ENCODE results near the gene PNPLA7. TPM values are rescaled to one million over a fixed set of nuclear protein-coding genes. Genes with fewer than 3 reads are reported as not detected.

Gene PNPLA7
- total RNA-seq, 1 donor from 2014 or later: 3.6 TPM

DNA sequence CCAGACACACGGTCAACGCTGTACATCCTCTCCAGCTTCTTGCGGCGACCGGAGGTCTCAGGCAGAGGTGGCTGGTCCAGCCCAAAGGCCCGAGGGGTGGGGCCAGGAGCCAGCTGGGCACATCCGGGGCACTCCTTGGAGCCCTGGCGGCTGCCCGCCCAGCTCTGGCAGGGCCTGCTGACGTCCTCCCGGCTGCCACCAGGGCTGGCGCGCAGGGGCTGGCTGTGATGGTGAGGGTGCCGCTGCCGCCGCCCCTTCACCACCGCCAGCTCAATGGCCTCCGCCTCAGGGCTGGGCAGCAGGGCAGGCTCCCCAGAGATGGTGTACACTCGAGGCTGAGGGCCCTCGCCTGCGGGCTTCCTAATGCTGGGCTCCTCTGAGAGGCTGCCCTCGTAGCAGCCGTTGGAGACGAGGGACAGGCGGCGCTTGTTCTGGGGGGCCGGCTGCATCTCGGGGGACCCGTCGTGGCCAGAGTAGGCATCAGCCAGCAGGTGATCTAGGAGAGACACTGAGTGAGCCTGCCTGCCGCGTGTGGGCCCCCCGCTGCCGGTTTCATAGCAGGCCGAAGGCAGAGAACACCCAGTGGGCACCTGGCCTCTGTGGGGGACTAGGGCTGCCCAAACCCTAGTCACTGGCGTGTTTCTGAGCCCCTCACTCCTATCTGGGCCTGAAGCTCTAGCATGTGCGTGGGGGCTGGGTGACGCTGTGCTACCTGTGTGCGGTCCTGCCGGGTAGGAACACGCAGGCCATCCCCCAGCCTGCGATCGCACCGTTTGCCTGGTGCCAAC is 92.6 kb downstream of the PNPLA7 start:
- Mint-ChIP-seq H3K36me3 (ENCODE audit: low read depth) (peaks cover 3% of the 10 kb centered on the region), H3K27ac (ENCODE audit: unreplicated experiment) (peak overlapping the region; percentile 91), H3K9me3 (ENCODE audit: low read depth) (no peaks in the 10 kb centered on the region), H3K4me3 (ENCODE audit: unreplicated experiment) (peak overlapping the region; percentile 57), H3K27me3 (ENCODE audit: low read depth) (no peaks in the 10 kb centered on the region), H3K4me1 (ENCODE audit: low read depth) (peaks cover 36% of the 10 kb centered on the region)
- TF ChIP-seq, protein P1, sequence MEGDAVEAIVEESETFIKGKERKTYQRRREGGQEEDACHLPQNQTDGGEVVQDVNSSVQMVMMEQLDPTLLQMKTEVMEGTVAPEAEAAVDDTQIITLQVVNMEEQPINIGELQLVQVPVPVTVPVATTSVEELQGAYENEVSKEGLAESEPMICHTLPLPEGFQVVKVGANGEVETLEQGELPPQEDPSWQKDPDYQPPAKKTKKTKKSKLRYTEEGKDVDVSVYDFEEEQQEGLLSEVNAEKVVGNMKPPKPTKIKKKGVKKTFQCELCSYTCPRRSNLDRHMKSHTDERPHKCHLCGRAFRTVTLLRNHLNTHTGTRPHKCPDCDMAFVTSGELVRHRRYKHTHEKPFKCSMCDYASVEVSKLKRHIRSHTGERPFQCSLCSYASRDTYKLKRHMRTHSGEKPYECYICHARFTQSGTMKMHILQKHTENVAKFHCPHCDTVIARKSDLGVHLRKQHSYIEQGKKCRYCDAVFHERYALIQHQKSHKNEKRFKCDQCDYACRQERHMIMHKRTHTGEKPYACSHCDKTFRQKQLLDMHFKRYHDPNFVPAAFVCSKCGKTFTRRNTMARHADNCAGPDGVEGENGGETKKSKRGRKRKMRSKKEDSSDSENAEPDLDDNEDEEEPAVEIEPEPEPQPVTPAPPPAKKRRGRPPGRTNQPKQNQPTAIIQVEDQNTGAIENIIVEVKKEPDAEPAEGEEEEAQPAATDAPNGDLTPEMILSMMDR (IDR thresholded peaks at IDR 0.05): no peak
- no peak for DNase-seq (ENCODE audit: low spot score)

DNA sequence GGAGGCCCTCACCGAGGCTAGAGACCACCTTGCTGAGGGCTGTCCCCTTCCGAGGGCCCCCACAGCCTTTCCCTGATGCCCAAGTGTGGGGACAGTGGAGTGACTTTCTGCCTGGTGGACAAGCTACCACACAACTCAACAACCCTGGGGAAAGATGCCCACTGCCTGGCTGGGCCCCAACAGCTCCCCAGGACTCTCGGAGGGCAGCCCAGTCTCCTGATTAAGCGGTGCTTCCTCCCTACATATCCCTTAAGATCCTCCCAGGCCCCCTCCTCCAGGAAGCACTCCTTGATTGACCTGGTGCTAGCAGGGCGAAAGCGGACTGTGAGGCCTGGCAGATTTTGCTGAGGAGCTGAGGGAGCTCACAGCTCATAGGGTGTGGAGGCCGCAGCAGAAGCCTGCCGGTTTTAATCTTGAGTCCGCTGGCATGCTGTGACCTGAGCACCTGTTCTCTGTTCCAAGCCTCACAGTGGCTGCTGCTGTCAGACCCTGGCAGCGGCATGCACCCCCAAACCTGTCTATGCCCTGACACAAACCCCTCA is 93.3 kb downstream of the PNPLA7 start:
- Mint-ChIP-seq H3K4me1 (ENCODE audit: low read depth) (peaks cover 36% of the 10 kb centered on the region), H3K27me3 (ENCODE audit: low read depth) (no peaks in the 10 kb centered on the region), H3K36me3 (ENCODE audit: low read depth) (peaks cover 3% of the 10 kb centered on the region), H3K4me3 (ENCODE audit: unreplicated experiment) (peak overlapping the region; percentile 57), H3K27ac (ENCODE audit: unreplicated experiment) (peak overlapping the region; percentile 91), H3K9me3 (ENCODE audit: low read depth) (no peaks in the 10 kb centered on the region)
- DNase-seq (ENCODE audit: low spot score): no peak
- TF ChIP-seq, protein P1 (IDR thresholded peaks at IDR 0.05): no peak

DNA sequence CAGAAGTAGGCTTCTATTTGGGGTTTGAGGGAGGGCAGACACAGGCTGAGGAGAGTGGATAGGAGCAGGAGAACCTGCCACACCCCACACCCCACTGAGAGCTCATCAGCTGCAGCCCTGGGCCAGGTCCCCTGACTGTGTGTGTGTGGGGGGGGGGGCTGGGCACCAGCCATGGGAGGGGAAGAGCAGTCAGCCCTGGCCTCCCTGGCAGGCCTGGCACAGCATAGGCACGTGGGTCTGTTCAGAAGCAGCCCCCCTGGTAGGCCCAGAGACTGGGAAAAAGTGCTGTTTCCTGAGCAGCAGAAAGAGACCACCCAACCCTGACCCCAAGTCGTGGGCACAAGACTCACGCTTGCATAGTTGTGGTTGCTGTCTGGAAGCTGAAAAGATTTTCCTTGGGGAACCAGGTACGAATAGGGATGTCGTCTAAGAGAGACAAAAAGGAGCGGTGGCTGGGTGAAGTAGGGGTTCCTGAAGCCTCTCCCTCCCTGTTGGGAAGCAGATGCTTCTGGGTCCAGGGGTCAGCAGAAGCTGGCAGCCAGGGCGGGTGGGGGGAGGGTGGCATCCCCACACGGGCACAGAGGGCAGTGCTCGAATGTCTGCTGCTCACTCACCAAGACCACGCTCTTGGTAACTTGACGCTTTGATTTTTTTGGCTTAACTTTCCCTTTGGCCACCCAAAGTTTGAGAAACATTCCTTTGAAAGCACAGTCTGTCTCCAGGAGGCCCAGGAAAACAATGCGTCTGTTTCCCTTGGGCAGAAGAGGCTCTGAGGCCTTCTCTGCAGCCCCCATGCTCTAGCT is 93.9 kb downstream of the PNPLA7 start:
- Mint-ChIP-seq H3K9me3 (ENCODE audit: low read depth) (no peaks in the 10 kb centered on the region), H3K27ac (ENCODE audit: unreplicated experiment) (peak overlapping the region; percentile 91), H3K4me1 (ENCODE audit: low read depth) (peaks cover 36% of the 10 kb centered on the region), H3K4me3 (ENCODE audit: unreplicated experiment) (peak overlapping the region; percentile 57), H3K36me3 (ENCODE audit: low read depth) (peaks cover 3% of the 10 kb centered on the region), H3K27me3 (ENCODE audit: low read depth) (no peaks in the 10 kb centered on the region)
- TF ChIP-seq, protein P1 (IDR thresholded peaks at IDR 0.05): no peak
- no peak for DNase-seq (ENCODE audit: low spot score)

DNA sequence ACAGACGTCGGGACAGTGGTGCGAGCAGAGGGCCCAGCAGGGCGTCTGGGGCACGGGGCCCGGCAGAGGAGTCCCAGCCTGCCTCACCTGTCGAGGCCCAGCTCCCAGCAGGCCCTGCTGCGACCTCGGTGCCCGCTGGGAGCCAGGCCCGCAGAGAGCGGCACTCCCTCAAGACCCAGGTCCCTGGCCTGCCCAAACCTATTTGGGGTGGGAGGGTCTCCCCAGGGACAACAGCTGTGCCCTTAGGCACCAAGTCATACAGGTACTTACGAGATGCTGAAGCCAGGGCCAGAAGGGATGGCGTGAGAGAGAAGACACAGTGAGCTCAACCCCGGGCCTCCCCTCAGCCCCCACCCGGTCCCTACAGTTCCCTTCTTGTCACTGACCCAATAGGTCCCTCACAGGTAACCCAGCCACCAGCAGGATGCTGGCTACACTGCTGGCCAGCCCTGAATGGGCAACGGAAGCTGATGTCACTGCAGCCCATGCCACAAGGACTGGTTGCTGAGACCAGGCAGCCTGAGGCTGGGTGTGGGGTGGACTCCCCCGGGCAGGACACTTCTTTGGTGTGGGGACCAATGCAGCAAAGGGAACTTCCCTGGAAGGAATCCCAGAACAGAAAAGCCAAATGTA is 94.7 kb downstream of the PNPLA7 start:
- H3K9me3 Mint-ChIP-seq (ENCODE audit: low read depth): no peaks in the 10 kb centered on the region
- H3K36me3 Mint-ChIP-seq (ENCODE audit: low read depth): peaks cover 3% of the 10 kb centered on the region
- H3K4me1 Mint-ChIP-seq (ENCODE audit: low read depth): peaks cover 36% of the 10 kb centered on the region
- no peak for DNase-seq (ENCODE audit: low spot score)
- no peaks in the 10 kb centered on the region for H3K27me3 Mint-ChIP-seq (ENCODE audit: low read depth)
- peak overlapping the region; percentile 91 for H3K27ac Mint-ChIP-seq (ENCODE audit: unreplicated experiment)
- H3K4me3 Mint-ChIP-seq (ENCODE audit: unreplicated experiment): peak overlapping the region; percentile 48
- TF ChIP-seq, protein P1 (IDR thresholded peaks at IDR 0.05): no peak
